GM04504 (cell line): ENCODE measurements around the gene ACOT11.

Experiments
- DNase-seq: peaks from one replicate; pipeline ENCODE4 v3.0.0-alpha.2; 2012; ENCODE audit warnings: low read depth

The ACOT11 gene

DNA sequence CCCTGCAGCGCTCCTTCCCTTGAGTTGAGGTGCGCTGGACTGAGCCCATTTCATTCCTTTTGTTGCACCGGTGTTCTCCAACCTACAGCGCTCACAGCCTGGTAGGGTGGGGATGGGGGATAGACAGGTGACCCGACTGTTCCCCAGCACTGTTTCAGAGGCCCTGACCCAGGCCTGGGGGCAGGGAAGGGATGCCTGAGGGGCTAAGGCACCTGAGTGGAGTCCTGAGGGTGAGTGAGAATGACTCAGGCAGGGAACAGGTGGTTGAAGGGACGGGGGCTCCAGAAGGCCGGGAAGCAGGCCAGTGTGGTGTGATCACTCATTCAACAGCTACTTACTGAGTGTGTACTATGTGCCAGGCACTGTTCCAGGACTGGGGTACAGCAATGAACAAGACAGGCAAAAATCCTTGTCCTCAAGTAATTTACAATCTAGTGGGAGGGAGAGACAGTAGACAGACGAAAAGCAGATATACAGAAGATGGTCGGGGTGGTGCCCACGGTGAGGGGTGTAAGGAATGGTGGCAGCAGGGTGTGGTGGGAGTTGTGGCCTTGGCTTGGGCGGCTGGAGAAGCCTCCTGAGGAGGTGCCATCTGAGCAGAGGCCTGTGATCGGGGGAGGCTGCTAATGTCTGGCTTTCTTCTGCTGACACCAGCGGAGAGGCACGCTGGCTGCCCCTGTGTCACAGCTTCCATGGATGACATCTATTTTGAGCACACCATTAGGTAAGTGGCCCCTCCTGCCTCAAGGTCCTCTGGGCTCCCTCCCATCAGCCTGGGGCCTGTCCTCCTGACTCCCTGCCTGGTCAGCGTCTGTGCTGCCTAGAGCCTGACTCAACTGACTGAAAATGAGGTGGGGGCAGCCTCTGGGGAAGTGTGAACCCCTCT is 37.4 kb downstream of the ACOT11 start:
- no peak for DNase-seq

- DNase-seq: no peak
Measured at GRCh38 chr1:54588377-54588776, 40.3 kb downstream of the ACOT11 start.

- no peak for DNase-seq
Measured at GRCh38 chr1:54591127-54591756, 43.2 kb downstream of the ACOT11 start.

DNA sequence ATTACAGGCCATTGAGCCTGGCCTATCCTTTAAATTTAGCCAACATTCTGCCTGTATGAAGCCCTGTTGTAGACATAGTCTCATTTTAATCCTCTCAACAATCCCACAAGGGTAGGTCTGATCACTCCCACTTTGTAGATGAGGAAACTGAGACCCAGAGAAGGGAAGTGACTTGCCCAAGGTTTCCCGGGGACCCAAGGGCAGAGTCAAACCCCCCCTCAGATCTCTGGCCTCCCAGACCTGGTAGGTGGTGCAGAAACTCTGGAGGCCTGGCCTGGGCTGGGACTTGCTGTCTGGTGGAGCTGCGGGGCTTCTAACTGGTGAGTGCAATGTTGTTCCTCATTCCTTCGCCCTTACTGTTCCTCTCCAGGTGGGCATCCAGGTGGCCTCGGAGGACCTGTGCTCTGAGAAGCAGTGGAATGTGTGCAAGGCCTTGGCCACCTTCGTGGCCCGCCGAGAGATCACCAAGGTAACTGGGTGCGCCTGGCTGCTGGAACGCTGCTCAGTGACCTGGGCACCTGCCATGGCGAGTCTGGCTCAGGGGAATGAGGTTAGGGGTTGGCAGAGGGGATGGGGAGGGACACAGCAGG is 45.6 kb downstream of the ACOT11 start:
- no peak for DNase-seq

DNA sequence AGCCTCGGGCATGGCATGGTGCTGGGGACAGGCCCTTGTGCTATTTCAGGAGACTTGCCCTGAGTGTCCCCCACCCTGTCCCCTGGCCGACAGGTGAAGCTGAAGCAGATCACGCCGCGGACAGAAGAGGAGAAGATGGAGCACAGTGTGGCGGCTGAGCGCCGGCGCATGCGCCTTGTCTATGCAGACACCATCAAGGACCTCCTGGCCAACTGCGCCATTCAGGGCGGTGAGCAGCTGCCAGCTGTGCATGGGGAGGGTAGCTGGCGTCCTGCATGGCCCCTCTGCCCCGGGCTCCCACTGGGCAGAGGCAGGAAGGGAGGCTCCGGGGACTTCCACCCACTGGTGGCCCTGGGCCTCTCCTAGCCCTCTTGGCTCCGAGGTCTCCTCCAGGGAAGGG is 46.4 kb downstream of the ACOT11 start:
- DNase-seq: no peak

GRCh38 chr1:54595956-54596498 is 48.0 kb downstream of the ACOT11 start:
- no peak for DNase-seq

DNA sequence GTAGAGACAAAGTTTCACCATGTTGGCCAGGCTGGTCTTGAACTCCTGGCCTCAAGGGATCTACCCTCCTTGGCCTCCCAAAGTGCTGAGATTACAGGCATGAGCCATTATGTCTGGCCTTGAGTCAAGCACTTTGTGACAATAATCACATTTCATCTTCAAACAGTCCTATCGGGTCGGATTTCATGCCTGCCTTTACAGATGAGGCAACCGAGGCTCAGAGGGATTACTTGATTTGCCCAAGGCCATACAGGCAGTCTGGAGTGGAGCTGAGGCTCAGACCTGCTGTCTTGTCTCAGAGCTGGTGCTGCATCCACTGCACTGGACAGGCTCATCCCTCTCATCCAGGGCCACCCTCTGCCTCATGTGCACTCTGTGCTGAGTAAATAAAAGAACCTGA is 48.7 kb downstream of the ACOT11 start:
- no peak for DNase-seq

DNA sequence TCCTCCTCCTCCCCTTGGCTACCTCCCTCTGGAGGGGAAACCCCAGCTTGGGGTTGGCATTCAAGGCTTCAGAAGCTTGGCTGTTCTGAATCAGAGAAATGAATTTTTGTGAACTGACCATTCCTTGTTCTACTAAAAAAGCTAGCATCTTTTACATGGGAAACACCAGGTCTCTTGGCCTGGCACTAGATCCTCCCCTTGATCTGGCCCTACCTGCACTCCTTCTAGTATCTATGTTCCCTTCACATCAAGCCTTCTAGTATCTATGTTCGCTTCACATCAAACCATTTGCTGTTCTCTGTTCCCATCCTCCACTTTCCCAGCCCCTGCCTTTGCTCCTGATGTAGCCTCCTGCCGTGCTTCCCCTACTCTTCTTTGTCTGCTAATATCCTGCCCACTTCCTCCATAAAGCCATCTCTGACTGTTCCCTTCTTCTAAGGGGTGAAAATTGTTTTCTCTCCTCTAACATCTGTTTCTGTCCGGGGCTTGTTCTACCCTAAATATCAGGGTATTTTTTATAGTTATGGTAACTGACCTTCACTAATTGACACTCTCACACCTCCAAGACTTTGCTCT is 49.5 kb downstream of the ACOT11 start:
- no peak for DNase-seq

DNA sequence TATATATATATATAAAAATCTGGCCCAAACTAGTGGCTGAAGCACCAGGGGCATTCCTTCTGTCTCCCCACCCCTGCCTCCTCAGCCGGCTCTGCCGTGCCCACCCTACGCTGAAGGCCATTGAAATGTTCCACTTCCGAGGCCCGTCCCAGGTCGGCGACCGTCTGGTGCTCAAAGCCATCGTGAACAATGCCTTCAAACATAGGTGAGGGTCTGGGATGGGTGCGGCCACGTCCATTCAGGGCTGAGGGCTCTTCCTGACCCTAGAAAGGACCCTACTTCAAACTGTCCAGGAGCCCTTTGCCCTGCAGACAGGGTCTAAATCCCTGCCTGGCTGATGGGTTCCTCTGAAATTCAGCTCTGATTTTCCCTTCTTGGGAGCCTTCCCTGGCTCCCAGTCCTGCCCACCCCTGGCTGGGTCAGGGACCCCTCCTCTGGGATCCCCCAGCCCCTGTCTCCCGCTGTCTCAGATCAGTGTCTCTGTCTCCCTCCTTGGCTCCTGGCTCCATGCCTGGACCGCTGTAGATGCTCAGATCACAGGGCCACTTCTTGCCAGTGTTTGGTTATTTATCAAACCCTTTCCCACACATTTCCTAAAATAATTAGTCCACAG is 51.3 kb downstream of the ACOT11 start:
- DNase-seq: no peak

GRCh38 chr1:54600947-54601721 is 53.1 kb downstream of the ACOT11 start:
- DNase-seq: no peak

- DNase-seq: no peak
Measured at GRCh38 chr1:54601730-54602129, 53.7 kb downstream of the ACOT11 start.

- DNase-seq: no peak
Measured at GRCh38 chr1:54602554-54602953, 54.5 kb downstream of the ACOT11 start.

DNA sequence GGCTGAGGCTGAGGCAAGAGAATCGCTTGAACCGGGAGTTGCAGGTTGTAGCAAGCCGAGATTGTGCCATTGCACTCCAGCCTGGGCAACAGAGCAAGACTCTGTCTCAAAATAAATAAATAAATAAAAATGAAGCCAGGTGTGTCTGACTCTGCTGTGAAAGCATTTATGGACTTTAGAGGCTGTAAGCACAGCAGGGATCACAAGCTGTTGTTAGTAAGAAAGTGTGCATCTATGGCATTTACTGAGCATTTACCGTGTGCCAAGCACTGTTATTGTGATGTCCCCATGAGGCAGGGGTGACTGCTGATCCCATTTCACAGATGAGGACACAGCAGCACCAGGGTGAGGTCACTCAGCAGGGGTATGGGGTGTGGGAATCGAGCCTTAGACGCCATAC is 55.2 kb downstream of the ACOT11 start:
- no peak for DNase-seq

DNA sequence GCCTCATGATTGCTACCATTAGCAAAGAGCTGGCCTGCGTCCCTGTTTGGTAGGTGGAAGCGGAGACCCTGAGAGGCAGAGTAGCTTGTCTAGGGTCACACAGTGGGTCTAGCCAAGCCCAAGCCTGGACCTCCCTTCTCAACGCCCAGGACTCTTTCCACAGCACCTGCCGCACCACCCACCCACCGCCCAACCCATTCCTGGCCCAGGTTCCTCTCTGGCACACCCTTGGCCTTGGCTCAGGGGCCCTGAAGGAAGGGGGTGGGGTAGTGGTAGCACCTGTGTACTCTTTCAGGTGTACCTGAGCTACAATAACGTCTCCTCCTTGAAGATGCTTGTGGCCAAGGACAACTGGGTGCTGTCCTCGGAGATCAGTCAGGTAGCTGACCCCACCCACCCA is 56.0 kb downstream of the ACOT11 start:
- DNase-seq: no peak

- no peak for DNase-seq
Measured at GRCh38 chr1:54604572-54605370, 56.7 kb downstream of the ACOT11 start.

- DNase-seq: no peak
Measured at GRCh38 chr1:54606096-54606989, 58.3 kb downstream of the ACOT11 start.

GRCh38 chr1:54606990-54607325 is 58.9 kb downstream of the ACOT11 start:
- no peak for DNase-seq

GRCh38 chr1:54607821-54608565 is 60.0 kb downstream of the ACOT11 start:
- DNase-seq: no peak
